NCI-H82 (cell line): ENCODE measurements around the gene PPP1R13B.

ENCODE experiments used
- DNase-seq: peaks from one replicate; lab custom pipeline; 2025; lab: John Stamatoyannopoulos, UW

PPP1R13B gene

DNA sequence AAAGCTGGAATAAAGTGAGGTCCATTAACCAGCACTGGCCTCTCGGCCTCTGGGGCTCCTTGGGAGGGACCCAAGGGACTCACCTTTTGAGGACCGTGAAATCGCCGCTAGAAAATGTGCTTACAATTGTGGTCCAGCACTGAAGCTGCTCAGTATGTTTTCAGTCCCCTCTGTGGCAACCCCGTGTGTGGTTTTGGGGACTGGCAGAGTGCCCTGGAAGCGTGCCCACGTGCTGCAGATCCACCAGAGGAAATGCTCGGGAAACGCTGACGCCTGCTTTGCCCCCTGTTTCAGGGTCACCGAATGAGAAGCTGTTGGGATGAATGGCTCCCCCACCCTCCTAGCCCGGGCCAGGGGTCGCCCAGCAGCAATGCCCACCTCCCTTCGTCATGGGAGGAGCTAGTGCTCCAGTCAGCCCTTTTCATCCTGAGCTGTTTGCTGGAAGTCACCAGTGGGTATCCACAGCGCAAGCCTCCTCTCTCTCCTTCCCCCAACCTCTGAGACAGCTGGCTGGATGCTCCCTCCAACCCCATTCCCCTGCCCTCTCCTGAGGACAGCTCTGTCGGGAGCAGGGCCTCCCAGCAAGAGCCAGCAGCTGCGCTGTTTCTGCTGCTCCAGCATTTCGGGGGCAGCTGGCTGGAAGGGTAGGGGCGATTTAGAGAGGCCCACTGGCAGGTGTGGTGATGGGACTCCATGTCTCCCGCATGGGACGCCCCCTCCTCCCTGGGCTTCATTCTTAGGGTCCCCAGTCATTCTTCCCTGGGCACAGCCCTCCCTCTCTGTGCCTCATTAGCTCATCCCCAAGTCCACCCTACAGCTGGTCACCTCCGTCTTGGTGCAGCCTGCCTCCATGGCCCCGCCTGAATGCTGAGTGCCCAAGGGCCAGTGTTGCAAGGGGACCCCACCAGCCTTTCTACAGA, 33.2 kb upstream of the PPP1R13B start:
- DNase-seq: peak; percentile 5

GRCh38 chr14:103879570-103880347, 32.4 kb upstream of the PPP1R13B start:
- DNase-seq: no peak

DNA sequence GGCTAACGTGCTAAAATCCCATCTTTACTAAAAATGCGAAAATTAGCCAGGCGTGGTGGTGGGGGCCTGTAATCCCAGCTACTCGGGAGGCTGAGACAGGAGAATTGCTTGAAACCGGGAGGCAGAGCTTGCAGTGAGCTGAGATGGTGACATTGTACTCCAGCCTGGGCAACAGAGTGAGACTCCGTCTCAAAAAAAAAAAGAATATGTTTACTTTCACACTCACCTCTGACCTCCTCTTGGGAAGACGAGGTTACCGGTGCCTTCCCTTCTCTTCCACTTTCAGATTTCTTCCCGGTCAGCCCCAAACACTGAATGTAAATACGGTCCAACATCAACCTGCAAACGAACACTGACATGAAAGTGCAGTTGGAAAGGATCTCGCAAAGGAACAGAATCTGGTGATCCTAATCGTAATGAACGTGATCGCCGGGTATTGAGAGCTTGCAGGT, 31.8 kb upstream of the PPP1R13B start:
- DNase-seq: no peak

GRCh38 chr14:103878180-103878579, 30.8 kb upstream of the PPP1R13B start:
- DNase-seq: no peak

DNA sequence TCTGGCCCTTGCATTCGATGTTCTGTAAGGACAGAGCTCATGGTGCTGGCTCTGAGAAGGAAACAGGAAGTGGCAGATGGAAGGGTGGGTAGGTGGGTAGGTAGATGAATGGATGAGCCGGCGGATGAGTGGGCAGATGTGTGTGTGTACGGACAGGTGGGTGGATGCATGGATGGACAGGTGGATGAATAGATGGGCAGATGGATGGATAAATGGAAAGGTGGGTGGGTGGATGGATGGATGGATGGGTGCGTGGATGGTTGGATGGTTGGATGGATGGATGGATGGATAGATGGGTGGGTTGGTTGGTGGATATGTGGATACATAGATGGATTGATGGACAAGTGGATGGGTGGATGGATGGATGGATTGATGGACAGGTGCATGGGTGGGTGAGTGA, 27.6 kb upstream of the PPP1R13B start:
- no peak for DNase-seq

- DNase-seq: no peak
Measured at GRCh38 chr14:103872481-103873113, 25.2 kb upstream of the PPP1R13B start.

DNA sequence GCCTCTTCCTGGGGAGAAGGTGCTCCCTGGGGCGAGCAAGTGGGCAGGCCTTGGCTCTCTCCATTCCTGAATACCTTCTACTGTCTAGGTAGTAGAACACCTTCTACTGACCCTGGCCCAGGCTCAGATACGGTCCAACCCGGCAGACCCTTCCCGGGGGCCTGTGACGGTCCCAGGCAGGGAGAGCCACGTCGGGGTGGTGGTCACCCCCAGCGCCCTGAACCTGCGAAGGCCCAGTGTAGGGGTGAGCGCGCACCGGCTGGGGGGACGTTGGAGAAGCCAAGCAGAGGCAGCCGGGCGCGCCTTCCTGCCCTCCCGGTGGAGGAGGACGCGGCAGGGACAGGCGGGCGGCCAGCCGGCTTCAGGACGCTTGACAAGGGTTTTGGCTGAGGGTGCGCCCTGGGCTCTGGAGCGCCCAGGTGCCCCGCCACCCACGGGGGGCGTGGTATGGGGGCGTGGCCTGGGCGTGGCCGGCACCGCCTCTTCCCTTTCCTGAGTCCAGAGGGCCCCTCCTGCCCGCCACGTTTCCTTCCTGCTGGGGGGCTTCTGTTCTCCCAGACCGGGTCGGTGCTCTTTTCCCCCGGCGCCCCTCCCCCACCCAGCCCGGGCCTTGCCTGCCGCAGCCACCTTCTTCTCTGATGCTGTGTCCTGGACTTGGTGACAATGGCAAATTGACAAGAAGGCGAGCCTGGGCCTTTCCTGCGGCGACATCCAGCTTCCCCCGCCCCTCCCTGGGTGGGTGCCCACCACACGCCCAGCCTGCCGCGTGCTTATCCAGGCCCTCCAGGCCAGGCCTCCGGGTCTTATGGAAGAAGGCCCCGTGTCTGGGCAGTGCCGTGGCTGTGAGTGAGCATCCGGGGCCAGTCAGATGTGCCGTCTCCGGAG, 24.5 kb upstream of the PPP1R13B start:
- no peak for DNase-seq

GRCh38 chr14:103870891-103871595, 23.7 kb upstream of the PPP1R13B start:
- no peak for DNase-seq

GRCh38 chr14:103870144-103870876, 22.9 kb upstream of the PPP1R13B start:
- no peak for DNase-seq

GRCh38 chr14:103869406-103870143, 22.2 kb upstream of the PPP1R13B start:
- no peak for DNase-seq

- no peak for DNase-seq
Measured at GRCh38 chr14:103868242-103868897, 21.0 kb upstream of the PPP1R13B start.

DNA sequence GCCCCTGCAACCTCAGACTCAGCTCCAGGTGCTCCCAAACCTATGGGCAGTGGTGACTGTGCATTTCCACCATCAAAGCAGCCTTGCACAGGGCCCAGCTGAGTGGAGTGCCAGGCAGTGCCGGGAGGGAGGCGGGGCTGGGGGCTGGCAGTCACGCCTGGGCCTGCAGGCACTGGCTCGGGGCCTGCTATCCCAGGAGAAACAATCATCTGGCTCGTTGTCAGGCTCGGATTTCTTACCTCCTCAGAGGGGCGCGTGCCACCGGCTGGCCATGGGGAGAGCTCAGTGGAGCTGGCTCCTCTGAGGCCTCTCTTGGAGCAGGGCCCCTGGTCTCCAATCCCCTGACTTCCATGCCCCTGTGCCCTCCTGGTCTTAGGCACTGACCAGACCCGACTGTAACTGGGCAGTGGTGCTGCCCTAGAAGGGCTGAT, 20.2 kb upstream of the PPP1R13B start:
- DNase-seq: no peak

DNA sequence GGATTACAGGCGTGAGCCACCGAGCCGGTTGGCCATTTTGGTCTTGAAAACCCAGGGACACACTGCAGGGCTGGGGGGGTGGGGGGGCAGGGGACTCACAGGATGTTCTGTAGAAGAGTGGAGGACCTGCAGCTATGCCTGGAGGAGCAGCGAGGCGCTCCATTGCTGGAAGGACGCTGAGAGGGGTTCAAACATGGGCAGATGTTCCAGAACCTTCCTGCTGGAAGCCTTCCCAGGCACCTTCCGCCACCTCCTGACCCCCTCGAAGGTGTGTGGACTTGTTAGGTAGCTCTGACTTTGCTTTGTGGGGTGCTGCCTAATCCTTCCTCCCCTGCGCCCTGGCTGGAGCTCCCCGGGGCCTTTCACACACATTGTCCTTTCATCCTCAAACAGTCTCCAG, 19.6 kb upstream of the PPP1R13B start:
- DNase-seq: no peak

DNA sequence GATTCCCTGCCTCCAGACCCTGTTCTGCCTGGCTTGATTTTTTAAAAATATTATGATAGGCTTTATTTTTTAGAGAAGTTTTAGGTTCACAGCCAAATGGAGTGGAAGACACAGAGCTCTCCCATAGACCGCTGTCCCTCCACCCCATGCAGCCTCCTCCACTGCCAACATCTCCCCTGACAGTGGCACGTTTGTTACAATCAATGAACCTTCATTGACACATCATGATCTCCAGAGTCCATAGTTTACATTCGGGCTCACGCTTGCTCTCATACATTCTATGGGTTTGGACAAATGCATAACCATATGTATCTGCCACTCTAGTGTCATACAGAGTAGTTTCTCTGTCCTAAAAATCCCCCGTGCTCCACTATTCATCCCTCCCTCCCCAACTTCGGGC, 15.9 kb upstream of the PPP1R13B start:
- no peak for DNase-seq

DNA sequence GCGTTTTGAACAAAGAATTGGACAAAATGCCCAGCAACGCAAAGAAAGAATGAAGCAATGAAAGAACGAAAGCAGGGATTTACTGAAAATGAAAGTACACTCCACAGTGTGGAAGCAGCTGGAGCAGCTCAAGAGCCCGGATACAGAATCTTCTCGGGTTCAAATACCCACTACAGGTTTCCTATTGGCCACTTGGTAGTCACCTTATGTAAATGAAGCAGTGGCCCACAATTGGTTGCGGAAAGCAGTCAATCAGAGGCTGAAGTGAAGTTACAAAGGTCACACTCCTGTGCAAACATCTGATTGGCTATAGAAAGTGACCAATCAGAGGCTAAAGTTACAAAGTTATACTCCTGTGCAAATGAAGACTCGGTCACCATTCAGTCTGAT, 15.0 kb upstream of the PPP1R13B start:
- no peak for DNase-seq

DNA sequence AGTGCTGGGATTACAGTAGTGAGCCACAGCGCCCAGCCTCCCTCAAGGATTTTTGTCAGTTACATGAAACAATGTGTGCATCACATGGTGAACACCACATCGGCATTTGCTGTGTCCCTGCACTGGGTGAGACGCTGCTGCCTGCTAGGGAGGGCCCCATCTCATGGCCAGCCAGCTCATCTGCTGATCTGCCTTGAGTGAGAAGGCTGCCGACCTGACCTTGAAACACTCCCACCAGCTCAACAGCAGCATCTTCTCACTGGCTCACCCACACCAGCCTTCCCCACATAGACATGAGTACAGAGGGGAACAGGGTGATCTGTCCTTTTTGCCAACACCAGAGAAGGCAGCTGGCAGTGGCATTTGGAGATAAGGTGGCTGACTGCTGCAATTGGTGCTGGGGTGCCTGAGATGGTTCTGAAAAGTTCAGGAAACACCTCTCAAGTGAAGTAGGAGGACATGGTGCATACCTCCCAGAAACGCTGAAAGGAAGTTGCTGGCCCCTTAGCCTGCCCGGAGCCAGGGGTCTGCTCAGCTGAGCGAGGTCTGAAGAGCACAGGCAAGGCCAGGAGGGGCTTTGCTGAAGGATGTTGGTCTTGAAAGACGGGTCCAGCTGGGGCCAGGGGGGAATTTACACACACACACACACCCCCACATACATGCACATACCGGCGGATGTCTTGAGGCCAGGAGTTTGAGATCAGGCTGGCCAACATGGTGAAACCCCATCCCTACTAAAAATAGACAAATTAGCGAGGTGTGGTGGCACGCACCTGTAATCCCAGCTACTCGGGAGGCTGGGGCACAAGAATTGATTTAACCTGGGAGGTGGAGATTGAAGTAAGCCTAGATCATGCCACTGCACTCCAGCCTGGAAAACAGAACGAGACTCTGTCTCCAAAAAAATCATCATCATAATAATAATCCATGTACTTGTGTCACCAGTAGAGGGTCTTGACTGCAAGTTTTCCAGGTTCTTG, 14.3 kb upstream of the PPP1R13B start:
- no peak for DNase-seq

DNA sequence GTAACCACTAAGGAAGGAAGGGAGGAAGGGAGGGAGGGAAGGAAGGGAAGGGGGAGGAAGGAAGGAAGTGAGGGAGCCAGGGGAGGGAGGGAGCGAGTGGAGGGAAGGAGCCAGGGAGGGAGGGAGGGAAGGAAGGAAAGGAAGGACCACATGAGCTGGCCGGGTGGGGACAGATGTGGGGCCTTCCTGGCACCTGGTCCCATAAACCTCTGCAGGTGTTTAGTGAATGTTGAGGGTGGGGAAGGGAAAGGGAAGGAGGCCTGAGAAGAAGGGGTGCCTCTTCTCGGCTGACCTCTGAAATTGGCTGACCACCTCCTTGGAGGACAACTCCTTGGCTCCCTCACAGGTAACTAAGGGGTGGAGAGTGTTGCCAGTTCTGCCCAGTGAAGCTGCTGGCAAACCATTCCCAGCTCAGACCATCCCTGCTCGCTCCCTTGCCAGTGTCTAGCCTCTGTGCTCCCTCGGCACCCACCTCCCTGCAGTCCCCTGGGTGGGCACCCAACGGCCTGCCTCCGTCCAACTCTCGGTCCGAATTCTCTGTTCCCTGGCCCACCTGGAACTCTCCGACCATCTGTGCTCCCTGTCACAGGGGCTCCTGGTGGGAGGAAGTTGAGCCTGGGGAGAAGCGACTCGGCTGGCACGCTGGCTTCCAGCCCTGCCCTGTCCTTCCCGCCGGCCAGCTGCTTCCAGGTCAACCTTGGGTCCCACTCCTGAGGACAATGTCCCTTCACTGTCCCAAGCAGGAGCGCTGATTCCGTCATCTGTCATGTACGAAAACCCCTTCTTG, 12.2 kb upstream of the PPP1R13B start:
- DNase-seq: no peak
